SK-N-SH (cell line): ENCODE data around the gene FTL.

Experiments
- CHD2 ChIP-seq: fragments of 150-350 bp; IDR thresholded peaks from 2 replicates; pipeline ENCODE4 v1.6.1; 2018; ENCODE audit warnings: low read length; ENCODE audit not compliant: partially characterized antibody
- CTCF ChIP-seq: fragments of 200-600 bp; sonication (generic); IDR thresholded peaks from 2 replicates; pipeline ENCODE4 v1.6.1; 2017; ENCODE audit warnings: antibody characterized with exemption, mild to moderate bottlenecking, moderate library complexity
- EP300 ChIP-seq, 2 experiments: IDR thresholded peaks; 2 replicates each; pipeline versions ENCODE4 v1.4.0 to v1.6.1; 2012; ENCODE audit warnings: borderline replicate concordance in 1 of 2, low read depth in 1 of 2, low read length in 1 of 2
- NFIC ChIP-seq: IDR thresholded peaks from 2 replicates; pipeline ENCODE4 v1.4.0; 2012; ENCODE audit warnings: borderline replicate concordance
- NRF1 ChIP-seq: IDR thresholded peaks from 2 replicates; pipeline ENCODE4 v1.6.1; 2012; ENCODE audit warnings: low read depth, mild to moderate bottlenecking, low read length
- POLR2AphosphoS5 ChIP-seq: IDR thresholded peaks from 2 replicates; pipeline ENCODE4 v1.6.1; 2012; ENCODE audit warnings: low read depth, low read length
- RXRA ChIP-seq: IDR thresholded peaks from 2 replicates; pipeline ENCODE4 v1.4.0; 2012; ENCODE audit warnings: low read depth, mild to moderate bottlenecking, borderline replicate concordance
- SMC3 ChIP-seq: IDR thresholded peaks from 2 replicates; pipeline ENCODE4 v1.6.1; 2012; ENCODE audit warnings: low read depth, low read length, improper control_type of control experiment
- TEAD4 ChIP-seq: IDR thresholded peaks from 2 replicates; pipeline ENCODE4 v1.4.0; 2012; ENCODE audit warnings: mild to moderate bottlenecking, borderline replicate concordance; ENCODE audit not compliant: insufficient read depth
- USF2 ChIP-seq: fragments of 150-350 bp; IDR thresholded peaks from 2 replicates; pipeline ENCODE4 v1.6.1; 2017; ENCODE audit warnings: antibody characterized with exemption, low read length, low read depth, borderline replicate concordance
- YY1 ChIP-seq: IDR thresholded peaks from 2 replicates; pipeline ENCODE4 v1.4.0; 2012; ENCODE audit warnings: low read depth, mild to moderate bottlenecking

- no peak for TF ChIP-seq NFIC
- no peak for TF ChIP-seq EP300 (IDR thresholded peaks at IDR 0.05; ENCODE audit: borderline replicate concordance in 1 of 2, low read depth in 1 of 2, low read length in 1 of 2)
- TF ChIP-seq CTCF: no peak
- no peak for TF ChIP-seq POLR2AphosphoS5
- TF ChIP-seq SMC3: no peak
- TF ChIP-seq YY1: no peak
- no peak for TF ChIP-seq USF2
- TF ChIP-seq RXRA: no peak
- no peak for TF ChIP-seq CHD2
- no peak for TF ChIP-seq NRF1
- no peak for TF ChIP-seq TEAD4
Measured at GRCh38 chr19:48953990-48954594, 11.0 kb upstream of the FTL start.
